ENCODE results near the gene CCDC144A.
"Not testable (repeated sequence)": the region's sequence is repeated elsewhere in the genome, so short reads cannot be mapped to it uniquely, and the experiment has no call there.

CCDC144A gene

GRCh38 chr17:16751224-16751923 lies 61.3 kb downstream of the CCDC144A start:
- DNase-seq = peak in 1 of 2 experiments; percentile 41

DNA sequence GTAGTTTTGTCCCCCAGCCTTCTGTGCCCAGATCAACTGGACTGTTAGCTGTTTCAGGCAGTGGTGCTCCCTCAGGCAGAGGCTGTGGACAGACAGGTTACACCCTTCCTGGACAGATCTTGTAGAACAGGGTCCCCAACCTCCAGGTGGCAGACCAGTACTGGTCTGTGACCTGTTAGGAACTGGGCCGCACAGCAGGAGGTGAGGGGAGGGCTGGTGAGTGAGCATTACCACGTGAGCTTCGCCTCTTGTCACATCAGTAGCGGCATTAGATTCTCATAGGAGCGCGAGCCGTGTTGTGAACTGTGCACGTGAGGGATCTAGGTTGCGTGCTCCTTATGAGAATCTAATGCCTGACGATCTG lies 61.9 kb downstream of the CCDC144A start:
- DNase-seq = not testable (repeated sequence)

- DNase-seq = not testable (repeated sequence)
These were observed 67.5 kb downstream of the CCDC144A start for GRCh38 chr17:16757520-16757919.

GRCh38 chr17:16758177-16758576 lies 68.1 kb downstream of the CCDC144A start:
- not testable (repeated sequence) for DNase-seq

GRCh38 chr17:16768290-16769175 lies 78.5 kb downstream of the CCDC144A start:
- not testable (repeated sequence) for DNase-seq

DNA sequence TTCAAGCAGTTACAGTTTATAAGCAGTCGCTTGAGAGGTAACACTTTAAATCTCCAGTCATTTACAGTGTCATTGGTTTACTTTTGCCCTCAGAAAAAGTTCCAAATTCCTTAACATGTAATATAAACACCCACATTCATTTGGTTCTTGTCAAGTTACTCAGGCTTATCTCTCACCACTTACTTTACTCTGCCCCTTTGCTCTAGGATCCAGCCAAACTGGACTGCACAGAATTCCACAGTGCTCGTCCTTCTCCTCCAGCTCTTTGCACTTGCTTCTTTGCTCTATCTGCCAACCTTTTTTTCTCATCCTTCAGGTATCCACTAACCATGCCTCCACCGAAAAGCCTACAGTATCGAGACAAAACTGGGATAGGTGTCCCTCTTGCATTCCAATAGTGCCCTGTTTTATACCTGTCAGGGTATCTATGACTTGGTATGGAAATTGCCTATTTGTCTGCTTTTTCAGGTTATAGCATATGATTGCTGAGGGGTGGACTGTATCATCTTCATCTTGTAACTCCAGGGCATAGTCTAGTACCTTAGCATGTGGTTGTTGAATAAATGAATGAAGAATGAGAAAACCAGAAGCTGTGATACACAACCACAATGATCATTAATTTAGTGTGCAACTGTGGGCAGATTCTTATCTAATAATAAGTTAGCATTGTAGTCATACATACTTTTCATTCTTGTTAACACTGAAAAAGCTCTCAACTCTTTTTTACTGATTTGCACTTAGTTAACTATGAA lies 82.5 kb downstream of the CCDC144A start:
- not testable (repeated sequence) for DNase-seq

DNA sequence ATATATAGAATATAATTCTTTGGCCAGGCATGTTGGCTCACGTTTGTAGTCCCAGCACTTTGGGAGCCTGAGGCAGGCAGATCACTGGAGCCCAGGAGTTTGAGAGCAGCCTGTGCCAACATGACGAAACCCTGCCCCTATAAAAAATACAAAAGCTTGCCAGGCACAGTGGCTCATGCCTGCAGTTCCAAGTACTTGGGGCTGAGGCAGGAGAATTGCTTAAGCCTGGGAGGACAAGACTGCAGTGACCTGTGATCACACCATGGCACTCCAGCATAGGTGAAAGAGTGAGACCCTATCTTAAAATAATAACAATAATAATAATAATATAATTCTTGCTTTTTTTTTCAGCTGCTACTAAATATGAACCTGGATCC lies 83.1 kb downstream of the CCDC144A start:
- DNase-seq = not testable (repeated sequence)

DNA sequence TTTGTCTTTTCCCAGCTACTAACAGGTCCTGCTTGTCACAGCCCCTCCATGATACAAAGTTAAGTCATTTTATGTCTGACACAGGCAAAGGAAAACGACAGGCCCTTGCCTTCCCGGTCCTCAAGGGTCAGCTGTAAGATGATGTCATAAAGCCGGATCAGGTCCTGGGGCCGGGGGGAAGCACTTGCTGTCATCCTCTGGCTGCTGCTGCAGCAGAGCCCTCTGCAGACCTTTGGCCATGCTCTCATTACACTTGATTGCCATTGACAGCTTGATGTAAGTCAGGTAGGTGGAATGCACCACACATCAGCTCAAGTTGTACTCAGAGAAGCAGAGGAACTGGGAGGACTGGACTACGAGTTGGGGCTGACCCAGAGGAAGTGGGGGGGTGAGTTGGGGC lies 97.8 kb downstream of the CCDC144A start:
- not testable (repeated sequence) for DNase-seq

- not testable (repeated sequence) for DNase-seq
These were observed 99.0 kb downstream of the CCDC144A start for GRCh38 chr17:16788889-16789536.

GRCh38 chr17:16789622-16790021 lies 99.6 kb downstream of the CCDC144A start:
- not testable (repeated sequence) for DNase-seq

GRCh38 chr17:16790313-16790871 lies 100.4 kb downstream of the CCDC144A start:
- DNase-seq = not testable (repeated sequence)

DNA sequence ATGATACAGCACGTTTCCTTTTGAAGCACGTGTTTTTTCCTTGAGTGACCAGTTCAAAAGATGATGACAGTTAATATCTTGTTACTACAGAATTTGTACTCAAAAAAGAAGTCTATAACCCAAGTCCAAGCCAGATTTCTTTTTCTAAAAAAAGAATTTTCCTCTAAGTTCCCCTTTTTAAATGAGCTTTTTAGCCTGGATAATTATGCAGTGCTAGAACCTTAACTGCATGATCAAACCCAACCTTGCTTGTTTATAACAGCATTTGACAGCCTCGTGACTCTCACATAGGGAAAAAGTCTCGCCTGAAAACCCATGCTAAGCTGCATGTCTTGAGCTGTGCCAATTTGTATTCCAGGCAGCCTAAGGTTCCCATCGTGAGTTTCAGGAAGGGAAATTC lies 104.2 kb downstream of the CCDC144A start:
- not testable (repeated sequence) for DNase-seq

DNA sequence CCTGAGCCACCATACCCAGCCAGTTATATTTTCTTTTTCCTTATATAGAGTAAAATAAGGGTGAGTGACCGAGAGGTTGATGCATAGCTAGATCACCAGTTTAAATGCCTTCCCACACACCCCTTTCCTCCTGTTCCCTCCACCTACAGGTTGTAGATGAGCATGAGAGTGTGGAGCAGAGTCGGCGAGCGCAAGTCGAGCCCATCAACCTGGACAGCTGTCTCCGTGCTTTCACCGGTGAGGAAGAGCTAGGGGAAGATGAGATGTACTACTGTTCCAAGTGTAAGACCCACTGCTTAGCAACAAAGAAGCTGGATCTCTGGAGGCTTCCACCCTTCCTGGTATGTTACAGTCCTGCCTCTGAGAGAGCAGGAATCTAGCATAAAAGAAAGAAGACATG lies 105.9 kb downstream of the CCDC144A start:
- not testable (repeated sequence) for DNase-seq

DNA sequence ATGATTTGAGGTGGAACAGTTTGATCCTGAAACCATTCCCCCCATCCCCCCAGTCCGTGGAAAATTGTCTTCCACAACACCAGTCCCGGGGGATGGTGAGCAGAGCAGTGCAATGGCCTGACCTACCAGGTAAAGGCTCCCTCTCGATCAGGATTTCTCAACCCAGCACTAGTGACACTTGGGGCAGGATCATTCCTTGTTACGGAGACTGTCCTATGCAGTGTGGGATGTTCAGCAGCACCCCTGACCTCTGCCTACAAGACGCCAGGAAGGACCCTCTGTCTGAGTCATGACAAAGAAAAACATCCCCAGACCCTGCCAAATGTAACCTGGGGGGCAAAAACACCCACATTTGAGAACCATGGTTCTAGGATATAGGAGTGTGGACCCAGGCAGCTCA lies 114.8 kb downstream of the CCDC144A start:
- not testable (repeated sequence) for DNase-seq

DNA sequence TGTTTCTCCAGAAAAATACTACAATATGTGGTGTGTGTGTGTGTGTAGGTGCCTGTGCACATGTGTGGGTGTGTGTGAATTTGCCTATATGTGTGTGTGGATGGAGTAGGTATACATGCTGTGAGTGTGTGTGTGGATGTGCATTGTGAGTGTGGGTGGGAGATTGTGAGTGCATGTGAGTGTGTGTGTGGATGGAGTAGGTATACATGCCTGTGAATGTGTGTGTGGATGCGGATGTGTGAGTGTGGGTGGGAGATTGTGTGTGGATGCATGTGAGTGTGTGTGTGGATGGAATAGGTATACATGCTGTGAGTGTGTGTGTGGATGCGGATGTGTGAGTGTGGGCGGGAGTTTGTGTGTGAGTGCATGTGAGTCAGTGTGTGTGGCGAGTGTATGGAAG lies 116.6 kb downstream of the CCDC144A start:
- DNase-seq = not testable (repeated sequence)

DNA sequence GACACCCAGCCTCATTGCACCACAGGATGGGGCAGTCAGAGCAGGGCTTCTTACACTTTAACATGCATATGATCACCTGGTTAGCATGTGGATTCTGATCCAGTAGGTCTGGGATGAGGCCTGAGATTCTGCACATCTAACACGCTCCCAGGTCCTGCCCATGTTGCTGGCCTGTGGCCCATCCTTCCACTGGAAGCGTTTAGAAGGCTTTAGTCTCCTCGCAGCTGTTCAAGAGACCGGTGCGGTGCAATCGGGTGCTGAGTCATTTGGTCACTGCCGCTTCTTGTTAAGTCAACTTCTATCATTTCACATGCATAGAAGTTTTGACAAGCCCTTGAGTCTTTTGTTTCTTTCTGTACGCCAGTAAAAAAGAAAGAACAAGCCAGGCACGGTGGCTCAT lies 117.6 kb downstream of the CCDC144A start:
- not testable (repeated sequence) for DNase-seq

- not testable (repeated sequence) for DNase-seq
These were observed 120.2 kb downstream of the CCDC144A start for GRCh38 chr17:16810236-16810635.

GRCh38 chr17:16812126-16812525 lies 122.1 kb downstream of the CCDC144A start:
- DNase-seq = not testable (repeated sequence)

DNA sequence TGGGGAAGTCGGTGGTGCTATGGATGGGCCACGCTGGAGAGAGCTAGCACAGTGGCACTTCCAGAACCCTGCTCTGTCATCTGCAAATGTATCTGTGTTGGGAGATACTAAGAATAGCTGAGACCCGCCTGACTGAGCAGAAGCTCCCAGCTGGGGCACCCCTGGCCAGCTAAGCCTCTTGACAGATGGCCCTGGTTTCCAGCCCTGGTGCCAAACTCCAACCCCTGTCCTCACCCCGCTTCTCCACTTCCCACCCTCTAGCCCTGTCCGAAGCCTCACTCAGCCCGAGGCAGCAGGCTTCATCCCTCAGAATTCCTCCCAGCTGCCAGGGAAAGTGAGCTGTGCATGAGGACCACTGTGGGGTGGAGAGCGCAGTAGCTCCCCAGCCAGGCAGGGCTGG lies 124.4 kb downstream of the CCDC144A start:
- DNase-seq = no peak

DNA sequence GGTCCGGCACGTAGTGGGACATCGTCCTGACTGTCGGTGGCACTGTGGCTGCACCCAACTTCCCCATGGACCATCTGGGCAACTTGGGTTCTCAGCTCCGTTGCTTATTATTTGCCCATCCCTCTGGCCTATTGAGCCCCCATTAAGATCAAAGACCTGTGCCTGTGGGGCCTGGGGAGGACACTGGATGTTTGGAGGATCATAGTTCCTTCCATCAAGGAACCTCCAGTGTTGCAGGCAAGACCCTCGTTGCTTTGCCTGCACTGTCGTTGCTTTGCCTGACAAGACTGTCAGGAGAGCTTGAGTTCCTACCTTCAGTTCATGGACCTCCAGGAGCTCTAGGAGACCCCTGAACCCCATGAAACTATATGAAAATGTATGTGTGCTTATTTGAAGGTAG lies 127.2 kb downstream of the CCDC144A start:
- DNase-seq = no peak

DNA sequence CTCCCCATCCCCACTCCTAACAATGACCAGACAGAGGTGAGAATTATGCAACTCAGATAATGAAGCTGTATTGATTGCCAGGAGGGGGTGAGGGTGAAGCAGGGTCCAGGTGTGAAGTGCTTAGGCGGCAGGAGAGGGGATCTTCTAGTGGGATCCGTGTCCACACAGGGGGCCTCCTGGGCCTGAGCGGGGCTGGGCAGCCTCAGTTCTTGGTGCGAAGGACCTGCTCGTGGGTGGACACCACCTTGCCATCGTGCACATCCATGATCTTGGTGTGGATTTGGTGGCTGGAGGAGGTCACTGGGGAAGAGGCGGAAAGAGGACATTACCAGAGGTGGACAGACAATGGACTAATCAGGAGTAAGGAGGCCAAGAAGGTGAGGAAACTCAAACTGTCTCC lies 127.9 kb downstream of the CCDC144A start:
- DNase-seq = not testable (repeated sequence)

DNA sequence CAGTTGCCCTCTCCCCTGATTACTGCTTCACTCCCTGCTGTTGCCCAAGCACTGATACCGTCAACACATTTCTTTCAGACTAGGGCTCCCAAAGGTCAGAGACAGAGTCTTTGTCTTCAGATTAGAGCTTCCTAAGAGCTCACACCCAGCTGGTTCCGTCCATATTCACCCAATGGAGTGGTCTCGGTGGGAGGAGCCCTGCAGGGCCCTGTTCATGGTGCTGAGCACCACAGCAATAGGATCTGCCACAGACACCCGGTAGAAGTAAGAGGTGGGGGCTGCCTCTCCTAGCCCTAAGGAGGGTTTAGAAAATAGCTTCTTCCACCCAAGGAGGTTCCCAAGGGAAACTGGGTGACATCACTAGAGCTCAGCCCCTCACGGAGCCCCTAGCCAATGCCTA lies 128.3 kb downstream of the CCDC144A start:
- DNase-seq = no peak

Measured in SW 1271 (cell line).